ENCODE measurements around the gene TMEM218. TPM values are rescaled to one million over a fixed set of nuclear protein-coding genes. Genes with fewer than 3 reads are reported as not detected.

The TMEM218 gene
- total RNA-seq, 1 experiment from 2014 or later, result 14.3 TPM

- no peak overlapping the region for H4K8ac ChIP-seq (replicated peaks; ENCODE audit: insufficient read length, low read depth, low read length)
- no peak overlapping the region for H2BK20ac ChIP-seq (ENCODE audit: low read depth, low read length, poor library complexity, severe bottlenecking)
- no peak overlapping the region for H2BK120ac ChIP-seq (ENCODE audit: low read depth, low read length, poor library complexity, severe bottlenecking)
- no peak overlapping the region for H3K4me3 Mint-ChIP-seq
- no peak overlapping the region for H3K9ac ChIP-seq (ENCODE audit: extremely low read depth, insufficient read length, low read length)
- H3K4me1 Mint-ChIP-seq, result peaks cover 3 to 6% of the 10 kb centered on the region in 2 experiments
- no peaks in the 10 kb centered on the region for H3K9me3 Mint-ChIP-seq
- DNase-seq, result no peak
- no peaks in the 10 kb centered on the region for H3K9me3 ChIP-seq (ENCODE audit: control insufficient read depth, low read depth, low read length)
- H3K79me1 ChIP-seq (ENCODE audit: insufficient read depth, low read depth, low read length, poor library complexity, severe bottlenecking), result no peaks in the 10 kb centered on the region
- H4K20me1 ChIP-seq (ENCODE audit: control insufficient read depth, insufficient read depth, insufficient read length), result no peaks in the 10 kb centered on the region
- no peak overlapping the region for H4K91ac ChIP-seq (ENCODE audit: insufficient read length, low read depth, low read length)
- H2BK5ac ChIP-seq (ENCODE audit: insufficient read length, low read length), result no peak overlapping the region
- no peak overlapping the region for H3K4me2 ChIP-seq (ENCODE audit: insufficient read depth, insufficient read length, low read length)
- no peak overlapping the region for H3K27ac ChIP-seq (ENCODE audit: insufficient read length, low read depth, low read length)
- no peak overlapping the region for H3K14ac ChIP-seq (ENCODE audit: insufficient read depth, low read length)
- H3K56ac ChIP-seq (ENCODE audit: insufficient read length, low read depth, low read length), result no peak overlapping the region
- no peak for TF ChIP-seq CTCF (conservative IDR thresholded peaks at IDR 0.05)
- H2BK15ac ChIP-seq (ENCODE audit: low read depth, low read length), result no peak overlapping the region
- H2AFZ ChIP-seq (ENCODE audit: low read length), result no peak overlapping the region
- H3K23ac ChIP-seq (ENCODE audit: insufficient read length, low read depth, low read length), result no peak overlapping the region
- H3K36me3 Mint-ChIP-seq (ENCODE audit: insufficient read depth in 1 of 3, low read depth in 3 of 3), result peaks cover 0 to 2% (median 0%) of the 10 kb centered on the region in 3 experiments; a peak in 1 of 7 replicates
- H3K27ac Mint-ChIP-seq, result no peak overlapping the region
- peaks cover 15% of the 10 kb centered on the region for H3K27me3 Mint-ChIP-seq (ENCODE audit: low read depth)
- no CpG with 5 or more reads among the region's 5 CpGs for WGBS (ENCODE audit: extremely low coverage, insufficient read length, low lambda C conversion rate)
- H3K23me2 ChIP-seq (ENCODE audit: insufficient read length, low read depth, low read length, poor library complexity, severe bottlenecking), result no peaks in the 10 kb centered on the region
- H3K18ac ChIP-seq (ENCODE audit: insufficient read length, low read depth, low read length), result no peak overlapping the region
- H2BK12ac ChIP-seq (ENCODE audit: insufficient read length, low read depth, low read length), result no peak overlapping the region
- no peak overlapping the region for H4K5ac ChIP-seq (ENCODE audit: insufficient read length, low read depth, low read length)
- no peaks in the 10 kb centered on the region for H3K79me2 ChIP-seq (ENCODE audit: insufficient read depth, low read length)
- no peaks in the 10 kb centered on the region for H3K27me3 ChIP-seq (ENCODE audit: insufficient read depth, low read length)
- H2AK5ac ChIP-seq (ENCODE audit: insufficient read length, low read length), result no peak overlapping the region
- no peak overlapping the region for H3T11ph ChIP-seq (ENCODE audit: low read length)
- H3K4ac ChIP-seq (ENCODE audit: low read depth, low read length), result no peak overlapping the region
- no peaks in the 10 kb centered on the region for H3K4me1 ChIP-seq (ENCODE audit: insufficient read depth, low read length)
These were observed 29.4 kb downstream of the TMEM218 start for GRCh38 chr11:125082040-125082439.

Data from H9 (cell line).